NCI-H526 treated with DMSO at 0.1 percent for 48 hours (cell line): Measurements from ENCODE around the gene ARPP21.

Experiments
- DNase-seq: peaks from one replicate; lab custom pipeline; 2025; lab: John Stamatoyannopoulos, UW

ARPP21 gene

GRCh38 chr3:35737527-35737926 is 98.2 kb downstream of the ARPP21 start:
- no peak for DNase-seq

- DNase-seq = no peak
Measured at GRCh38 chr3:35737934-35738706, 98.8 kb downstream of the ARPP21 start.

GRCh38 chr3:35739181-35739809 is 100.0 kb downstream of the ARPP21 start:
- DNase-seq = no peak

GRCh38 chr3:35739964-35740527 is 100.7 kb downstream of the ARPP21 start:
- DNase-seq = peak; percentile 26

GRCh38 chr3:35743218-35743617 is 103.9 kb downstream of the ARPP21 start:
- no peak for DNase-seq

GRCh38 chr3:35744419-35744818 is 105.1 kb downstream of the ARPP21 start:
- DNase-seq = no peak

GRCh38 chr3:35745351-35745750 is 106.0 kb downstream of the ARPP21 start:
- no peak for DNase-seq

GRCh38 chr3:35745802-35746484 is 106.6 kb downstream of the ARPP21 start:
- DNase-seq = no peak

GRCh38 chr3:35746492-35746891 is 107.2 kb downstream of the ARPP21 start:
- DNase-seq = no peak

- DNase-seq = no peak
Measured at GRCh38 chr3:35748144-35748543, 108.8 kb downstream of the ARPP21 start.

GRCh38 chr3:35751207-35751606 is 111.9 kb downstream of the ARPP21 start:
- no peak for DNase-seq

GRCh38 chr3:35757991-35758757 is 118.8 kb downstream of the ARPP21 start:
- DNase-seq = no peak

GRCh38 chr3:35760146-35760545 is 120.8 kb downstream of the ARPP21 start:
- DNase-seq = no peak

GRCh38 chr3:35761311-35761710 is 122.0 kb downstream of the ARPP21 start:
- DNase-seq = no peak

GRCh38 chr3:35772381-35773015 is 133.2 kb downstream of the ARPP21 start:
- no peak for DNase-seq

GRCh38 chr3:35773417-35773816 is 134.1 kb downstream of the ARPP21 start:
- no peak for DNase-seq

- DNase-seq = no peak
Measured at GRCh38 chr3:35776346-35776745, 137.0 kb downstream of the ARPP21 start.

- no peak for DNase-seq
Measured at GRCh38 chr3:35777065-35777464, 137.7 kb downstream of the ARPP21 start.

- DNase-seq = no peak
Measured at GRCh38 chr3:35777563-35778554, 138.5 kb downstream of the ARPP21 start.

- no peak for DNase-seq
Measured at GRCh38 chr3:35779611-35780010, 140.3 kb downstream of the ARPP21 start.
